ENCODE data around the gene FOXP1. TPM values are rescaled to one million over a fixed set of nuclear protein-coding genes. Genes with fewer than 3 reads are reported as not detected.

The FOXP1 gene
- total and polyA plus RNA-seq, 2 of the 13 experiments (the other 11 are each of a cell fraction or from before 2014, with no cell fraction given) = 40.4 to 59.0 TPM

GRCh38 chr3:71095511-71096291, 487.8 kb downstream of the FOXP1 start:
- H3K4me2 ChIP-seq (ENCODE audit: low read depth, low read length) = no peak overlapping the region
- no peaks in the 10 kb centered on the region for H3K79me2 ChIP-seq (ENCODE audit: insufficient read depth, low read length)
- TF ChIP-seq UBTF (CRISPR knock-in tag; IDR thresholded peaks at IDR 0.05) (no peak), ELF1 (CRISPR knock-in tag; IDR thresholded peaks at IDR 0.05) (no peak), ATAD3A (CRISPR knock-in tag; IDR thresholded peaks at IDR 0.05) (no peak), SP140L (CRISPR knock-in tag; IDR thresholded peaks at IDR 0.05; ENCODE audit: borderline replicate concordance) (no peak), ZNF740 (CRISPR knock-in tag; IDR thresholded peaks at IDR 0.05) (no peak), ZNF720 (CRISPR knock-in tag; IDR thresholded peaks at IDR 0.05) (no peak), TGIF2 (CRISPR knock-in tag; IDR thresholded peaks at IDR 0.05) (no peak), MIXL1 (CRISPR knock-in tag; IDR thresholded peaks at IDR 0.05) (no peak), ZNF207 (IDR thresholded peaks at IDR 0.05; ENCODE audit: borderline replicate concordance) (no peak), DPF2 (CRISPR knock-in tag; IDR thresholded peaks at IDR 0.05; ENCODE audit: borderline replicate concordance, low read depth) (no peak), ZSCAN9 (CRISPR knock-in tag; IDR thresholded peaks at IDR 0.05; ENCODE audit: borderline replicate concordance) (no peak), ZNF687 (CRISPR knock-in tag; IDR thresholded peaks at IDR 0.05) (no peak), ZNF160 (CRISPR knock-in tag; IDR thresholded peaks at IDR 0.05) (no peak), SMYD3 (CRISPR knock-in tag; IDR thresholded peaks at IDR 0.05) (no peak), ZNF335 (CRISPR knock-in tag; IDR thresholded peaks at IDR 0.05) (no peak), NR3C1 (CRISPR knock-in tag; IDR thresholded peaks at IDR 0.05) (no peak)
- no peaks in the 10 kb centered on the region for H3K4me1 ChIP-seq (ENCODE audit: insufficient read depth, low read length)
- no peaks in the 10 kb centered on the region for H3K9me3 ChIP-seq (ENCODE audit: low read length)
- H3K4me3 ChIP-seq (replicated peaks in 1 of 3; ENCODE audit: insufficient read depth in 1 of 3, low read depth in 2 of 3, low read length in 3 of 3) = no peak overlapping the region
- ATAC-seq (no peak), FAIRE-seq (no peak), DNase-seq (ENCODE audit: low spot score) (no peak)
- H3K36me3 ChIP-seq (replicated peaks in 1 of 2; ENCODE audit: control insufficient read depth in 1 of 2, insufficient read depth in 2 of 2, low read length in 2 of 2) = peaks cover 0 to 5% of the 10 kb centered on the region in 2 experiments; a peak in 1 of 5 replicates
- intact Hi-C loops (cut with micrococcal nuclease; ENCODE audit: unreplicated experiment) = no loop called here
- WGBS (ENCODE audit: low lambda C conversion rate) = 100% methylated on average over 1 of the region's 1 CpG
- H3K27ac ChIP-seq (ENCODE audit: extremely low read length, insufficient read depth, low read length) = no peak overlapping the region
- H4K20me1 ChIP-seq (ENCODE audit: insufficient read depth, low read length) = no peaks in the 10 kb centered on the region
- no peak overlapping the region for H3K9ac ChIP-seq (ENCODE audit: insufficient read depth, low read depth, low read length)
- no peak overlapping the region for H2AFZ ChIP-seq (ENCODE audit: low read length)
- in situ Hi-C loops (cut with HindIII; ENCODE audit: extremely low pct_ligation_motif_present, low pct_unique_long_range_greater_than_20kb) = no loop called here
- BruUV-seq (replicated peaks) = no TSS peak
- H3K27me3 ChIP-seq (ENCODE audit: control insufficient read depth in 1 of 2, insufficient read depth in 2 of 2, low read length in 2 of 2) = no peaks in the 10 kb centered on the region
- ChIA-PET CTCF (ENCODE audit: low intra/inter-chr PET ratio, low total read pairs) (no interaction called here), POLR2A (no interaction called here)
